Measurements from ENCODE around the gene ANKRD12.

GRCh38 chr18:9120796-9121195, 15.8 kb upstream of the ANKRD12 start:
- no peak for TF ChIP-seq EZH2 (IDR thresholded peaks at IDR 0.05; ENCODE audit: borderline replicate concordance, control insufficient read depth, low read depth, low read length)
- no peak for TF ChIP-seq NFIC (IDR thresholded peaks at IDR 0.05; ENCODE audit: low read depth, low read length)
- TF ChIP-seq CTCF (IDR thresholded peaks at IDR 0.05 in 2 of 3, conservative IDR thresholded peaks at IDR 0.05 in 1 of 3; ENCODE audit: control insufficient read depth in 2 of 3, extremely low read depth in 1 of 3, insufficient read depth in 1 of 3, low read depth in 3 of 3, low read length in 3 of 3), result no peak

Data from GM12878 (cell line).